ENCODE results near the gene KIF3B.

The KIF3B gene

GRCh38 chr20:32300647-32301046 lies 23.2 kb downstream of the KIF3B start:
- TF ChIP-seq CTCF (IDR thresholded peaks at IDR 0.05; ENCODE audit: extremely low read depth, missing control alignments), result no peak
- no peak for DNase-seq (ENCODE audit: low spot score)

- no peak for DNase-seq (ENCODE audit: low spot score)
- TF ChIP-seq CTCF (IDR thresholded peaks at IDR 0.05; ENCODE audit: extremely low read depth, missing control alignments), result no peak
Measured at GRCh38 chr20:32301719-32302506, 24.5 kb downstream of the KIF3B start.

GRCh38 chr20:32302507-32302872 lies 25.0 kb downstream of the KIF3B start:
- DNase-seq (ENCODE audit: low spot score), result no peak
- TF ChIP-seq CTCF (IDR thresholded peaks at IDR 0.05; ENCODE audit: extremely low read depth, missing control alignments), result no peak

GRCh38 chr20:32304131-32304746 lies 26.8 kb downstream of the KIF3B start:
- TF ChIP-seq CTCF (IDR thresholded peaks at IDR 0.05; ENCODE audit: extremely low read depth, missing control alignments), result no peak
- DNase-seq (ENCODE audit: low spot score), result no peak

GRCh38 chr20:32312718-32313424 lies 35.4 kb downstream of the KIF3B start:
- no peak for TF ChIP-seq CTCF (IDR thresholded peaks at IDR 0.05; ENCODE audit: extremely low read depth, missing control alignments)

GRCh38 chr20:32314768-32315167 lies 37.3 kb downstream of the KIF3B start:
- DNase-seq (ENCODE audit: low spot score), result no peak
- TF ChIP-seq CTCF (IDR thresholded peaks at IDR 0.05; ENCODE audit: extremely low read depth, missing control alignments), result no peak

More at GRCh38 chr20:32312718-32313424, 35.4 kb downstream of the KIF3B start:
- no peak for DNase-seq (ENCODE audit: low spot score)

- DNase-seq (ENCODE audit: low spot score), result no peak
- TF ChIP-seq CTCF (IDR thresholded peaks at IDR 0.05; ENCODE audit: extremely low read depth, missing control alignments), result no peak
Measured at GRCh38 chr20:32315399-32315798, 37.9 kb downstream of the KIF3B start.
